IMR-90 (cell line): Measurements from ENCODE around the gene APC2. TPM values are rescaled to one million over a fixed set of nuclear protein-coding genes. Genes with fewer than 3 reads are reported as not detected.

Source experiments
- ATAC-seq: fragments of 200-7000 bp; cut with Tn5 transposase; 2 replicates; pipeline ENCODE4 v1.9.1; 2020; ENCODE audit warnings: low read depth, mild to moderate bottlenecking, moderate library complexity
- BruUV-seq: library from RNA; stranded (reverse); fragments of 400-500 nt; replicated peaks from 2 replicates; lab custom pipeline; 2021; lab: Mats Ljungman, UMichigan
- CTCF ChIA-PET: fragments of 300-600 bp; formaldehyde crosslinking; extraction: SDS; loops from one replicate; lab custom pipeline; 2021; ENCODE audit warnings: antibody characterized with exemption; lab: Yijun Ruan, JAX
- POLR2A ChIA-PET: fragments of 300-600 bp; sonication (Branson Sonifier 250); formaldehyde crosslinking; loops from one replicate; lab custom pipeline; 2022; ENCODE audit warnings: antibody characterized with exemption; ENCODE audit not compliant: unreplicated experiment; lab: Charles Lee
- DNase-seq: peaks from one replicate; pipeline ENCODE4 v3.0.0; 2013
- H2AFZ ChIP-seq: replicated peaks from 2 replicates; pipeline ENCODE3; 2013; ENCODE audit warnings: low read length, mild to moderate bottlenecking; ENCODE audit not compliant: poor library complexity
- H2AK5ac ChIP-seq: 2 replicates; pipeline ENCODE4 v1.6.1; 2013; ENCODE audit warnings: low read depth, low read length, inconsistent platforms
- H2AK9ac ChIP-seq: replicated peaks from 2 replicates; pipeline ENCODE3; 2013; ENCODE audit warnings: mild to moderate bottlenecking, low read depth, low read length, moderate library complexity; ENCODE audit not compliant: poor library complexity
- H2BK120ac ChIP-seq: 2 replicates; pipeline ENCODE4 v1.6.1; 2013; ENCODE audit warnings: low read depth, low read length, inconsistent platforms
- H2BK15ac ChIP-seq: 3 replicates; pipeline ENCODE4 v1.6.1; 2013; ENCODE audit warnings: low read depth, low read length, inconsistent platforms
- H2BK20ac ChIP-seq: 2 replicates; pipeline ENCODE4 v1.6.1; 2013; ENCODE audit warnings: low read depth, mild to moderate bottlenecking, inconsistent platforms, low read length, moderate library complexity
- H2BK5ac ChIP-seq: 2 replicates; pipeline ENCODE4 v1.6.1; 2013; ENCODE audit warnings: mild to moderate bottlenecking, low read depth, low read length, inconsistent platforms; ENCODE audit not compliant: poor library complexity, severe bottlenecking
- H3K14ac ChIP-seq: replicated peaks from 2 replicates; pipeline ENCODE4 v1.6.1; 2013; ENCODE audit warnings: low read depth, low read length, inconsistent platforms
- H3K18ac ChIP-seq: 2 replicates; pipeline ENCODE4 v1.6.1; 2013; ENCODE audit warnings: low read depth, low read length, control low read depth
- H3K23ac ChIP-seq: 2 replicates; pipeline ENCODE4 v1.6.1; 2013; ENCODE audit warnings: low read depth, low read length, inconsistent platforms
- H3K27ac ChIP-seq: 2 replicates; pipeline ENCODE4 v1.5.1; 2013; ENCODE audit warnings: mild to moderate bottlenecking, control low read depth, low read length; ENCODE audit not compliant: insufficient read depth
- H3K27me3 ChIP-seq: 2 replicates; pipeline ENCODE4 v1.6.1; 2013; ENCODE audit warnings: low read length; ENCODE audit not compliant: control insufficient read depth, insufficient read depth
- H3K36me3 ChIP-seq: 2 replicates; pipeline ENCODE4 v1.6.1; 2013; ENCODE audit warnings: low read length, mixed read lengths; ENCODE audit not compliant: control insufficient read depth, insufficient read depth
- H3K4ac ChIP-seq: 2 replicates; pipeline ENCODE4 v1.6.1; 2013; ENCODE audit warnings: low read depth, low read length, inconsistent platforms
- H3K4me1 ChIP-seq: 2 replicates; pipeline ENCODE4 v1.6.1; 2013; ENCODE audit warnings: low read length, mixed read lengths; ENCODE audit not compliant: control insufficient read depth, insufficient read depth
- H3K4me2 ChIP-seq: 2 replicates; pipeline ENCODE4 v1.6.1; 2013; ENCODE audit warnings: low read depth, mild to moderate bottlenecking, control low read depth, low read length, moderate library complexity
- H3K4me3 ChIP-seq: 2 replicates; pipeline ENCODE4 v1.5.1; 2013; ENCODE audit warnings: low read depth, mild to moderate bottlenecking, control low read depth, low read length, moderate library complexity; ENCODE audit not compliant: insufficient read depth
- H3K56ac ChIP-seq: 2 replicates; pipeline ENCODE4 v1.6.1; 2013; ENCODE audit warnings: low read length, inconsistent platforms; ENCODE audit not compliant: insufficient read depth; ENCODE audit errors: extremely low read depth
- H3K79me1 ChIP-seq, 2 experiments: 2 replicates each; pipeline ENCODE4 v1.6.1; 2013; ENCODE audit warnings: low read length in 2 of 2, inconsistent platforms in 1 of 2, low read depth in 1 of 2
- H3K9ac ChIP-seq: 2 replicates; pipeline ENCODE4 v1.6.1; 2013; ENCODE audit warnings: low read depth, low read length, control low read depth
- H3K9me1 ChIP-seq: 2 replicates; pipeline ENCODE4 v1.6.1; 2013; ENCODE audit warnings: low read length, inconsistent platforms; ENCODE audit not compliant: insufficient read depth
- H3K9me3 ChIP-seq: 2 replicates; pipeline ENCODE4 v1.6.1; 2013; ENCODE audit warnings: low read length; ENCODE audit not compliant: control insufficient read depth, insufficient read depth
- H4K20me1 ChIP-seq: 2 replicates; pipeline ENCODE4 v1.6.1; 2013; ENCODE audit warnings: low read length, inconsistent platforms; ENCODE audit not compliant: insufficient read depth
- H4K5ac ChIP-seq: 2 replicates; pipeline ENCODE4 v1.6.1; 2013; ENCODE audit warnings: mild to moderate bottlenecking, low read depth, low read length, control low read depth
- H4K8ac ChIP-seq, 2 experiments: 2 replicates each; pipeline ENCODE4 v1.6.1; 2013; ENCODE audit warnings: low read depth in 2 of 2, low read length in 2 of 2, control low read depth in 1 of 2, inconsistent platforms in 1 of 2
- H4K91ac ChIP-seq: 2 replicates; pipeline ENCODE4 v1.6.1; 2013; ENCODE audit warnings: low read depth, low read length, inconsistent platforms; ENCODE audit not compliant: insufficient read depth
- BHLHE40 ChIP-seq: fragments of 150-350 bp; IDR thresholded peaks from 2 replicates; pipeline ENCODE4 v1.6.1; 2016; ENCODE audit warnings: mild to moderate bottlenecking, low read depth, low read length
- CHD1 ChIP-seq: IDR thresholded peaks from 2 replicates; pipeline ENCODE4 v1.6.1; 2012; ENCODE audit warnings: low read depth, low read length, improper control_type of control experiment
- CTCF ChIP-seq: conservative IDR thresholded peaks from 2 replicates; pipeline ENCODE4 v1.5.1; 2012; ENCODE audit warnings: mild to moderate bottlenecking, low read depth, low read length, improper control_type of control experiment
- ELK1 ChIP-seq: fragments of 150-350 bp; IDR thresholded peaks from 2 replicates; pipeline ENCODE4 v1.6.1; 2016; ENCODE audit warnings: low read depth, mild to moderate bottlenecking, low read length, moderate library complexity, borderline replicate concordance
- FOS ChIP-seq: fragments of 150-350 bp; IDR thresholded peaks from 2 replicates; pipeline ENCODE4 v1.6.1; 2016; ENCODE audit warnings: low read depth, low read length
- MAFK ChIP-seq: IDR thresholded peaks from 2 replicates; pipeline ENCODE4 v1.6.1; 2012; ENCODE audit warnings: low read depth, low read length, improper control_type of control experiment
- MXI1 ChIP-seq: IDR thresholded peaks from 2 replicates; pipeline ENCODE4 v1.6.1; 2012; ENCODE audit warnings: low read depth, mild to moderate bottlenecking, low read length, moderate library complexity, borderline replicate concordance
- SMC3 ChIP-seq: fragments of 150-350 bp; IDR thresholded peaks from 2 replicates; pipeline ENCODE4 v1.6.1; 2016; ENCODE audit warnings: low read depth, mild to moderate bottlenecking, antibody characterized with exemption, low read length, moderate library complexity
- WGBS, 2 experiments: methylation state at CpG; one replicate each; pipeline versions ENCODE4 v1.1.5 to v1.1.7; 2013; ENCODE audit warnings: missing lambda C conversion rate in 2 of 2; ENCODE audit not compliant: insufficient read length in 1 of 2; ENCODE audit errors: extremely low coverage in 2 of 2; 5-methylcytosine and 5-hydroxymethylcytosine counted together
- dilution Hi-C: fragments of 300-500 bp; cut with HindIII; formaldehyde crosslinking; loops from one replicate; pipeline ENCODE4 v1.14.3; 2018; ENCODE audit warnings: low sequenced_read_pairs; ENCODE audit not compliant: unreplicated experiment
- in situ Hi-C: fragments of 300-500 bp; cut with MboI; formaldehyde crosslinking; loops from 3 replicates; pipeline ENCODE4 v1.14.3; 2019; ENCODE audit warnings: low sequenced_read_pairs, inconsistent platforms, mixed read lengths
- intact Hi-C: fragments of 100-400 bp; cut with micrococcal nuclease; formaldehyde crosslinking; loops from 2 replicates; pipeline ENCODE4 v1.10.0; 2022
- polyA plus RNA-seq, 3 experiments: library from polyadenylated mRNA; depleted of rRNA; stranded (reverse); fragments of >200 nt; gene quantifications; 2 replicates each; pipeline ENCODE4 v1.2.3, GENCODE V29; 2012; ENCODE audit warnings: low replicate concordance in 1 of 3
- total RNA-seq: library from RNA; depleted of rRNA; stranded (reverse); fragments of >200 nt; gene quantifications from 2 replicates; pipeline ENCODE4 v1.2.3, GENCODE V29; 2012

The APC2 gene
- total and polyA plus RNA-seq, 2 of the 4 experiments (the other 2 are of a cell fraction): 0.36 to 0.41 TPM

GRCh38 chr19:1472231-1473084 lies 22.5 kb downstream of the APC2 start:
- peaks cover 50% of the 10 kb centered on the region for H3K27me3 ChIP-seq
- H3K9ac ChIP-seq: no peak overlapping the region
- H3K14ac ChIP-seq: no peak overlapping the region
- DNase-seq (no peak), ATAC-seq (no peak)
- WGBS, 2 experiments: 49% methylated on average over 8 of the region's 44 CpGs; no CpG with 5 or more reads in 1 of the 2 experiments
- no peak overlapping the region for H2AK9ac ChIP-seq
- intact Hi-C loops: no loop called here
- H2BK20ac ChIP-seq: no peak overlapping the region
- no peak overlapping the region for H2BK120ac ChIP-seq
- peaks cover 3 to 43% of the 10 kb centered on the region in 2 experiments for H3K79me1 ChIP-seq
- H4K91ac ChIP-seq: no peak overlapping the region
- H4K20me1 ChIP-seq: peaks cover 78% of the 10 kb centered on the region
- BruUV-seq: no TSS peak
- no peak overlapping the region for H2AFZ ChIP-seq
- H3K23ac ChIP-seq: no peak overlapping the region
- H3K18ac ChIP-seq: no peak overlapping the region
- H3K56ac ChIP-seq: no peak overlapping the region
- no peak overlapping the region for H2BK5ac ChIP-seq
- no peaks in the 10 kb centered on the region; the same call in 1 of the 2 replicates for H3K9me3 ChIP-seq
- H3K4me2 ChIP-seq: no peak overlapping the region
- 0 out of 2 replicates have a peak, but pooled peaks cover 3% of the 10 kb centered on the region for H3K9me1 ChIP-seq
- H3K4me3 ChIP-seq: no peak overlapping the region
- H3K4ac ChIP-seq: no peak overlapping the region
- H4K8ac ChIP-seq: no peak overlapping the region
- peaks cover 8% of the 10 kb centered on the region for H3K36me3 ChIP-seq
- CTCF ChIA-PET: interaction anchor here (0.6 kb wide), 2 partner anchors 18 to 981 kb away, joined by 4 read pairs; no protein-coding TSS in a partner anchor
- no peak overlapping the region for H2BK15ac ChIP-seq
- H2AK5ac ChIP-seq: no peak overlapping the region
- no peak for TF ChIP-seq CHD1
- no peak for TF ChIP-seq CTCF
- no peak for TF ChIP-seq SMC3
- TF ChIP-seq BHLHE40: no peak
- no peak for TF ChIP-seq MXI1
- no peak for TF ChIP-seq ELK1
- no peak for TF ChIP-seq MAFK
- TF ChIP-seq FOS: no peak
- POLR2A ChIA-PET: interaction anchor here (0.5 to 0.6 kb wide), 2 partner anchors 118 to 164 kb away, joined by 3 to 8 read pairs; no protein-coding TSS in a partner anchor
- dilution Hi-C loops: no loop called here
- H4K5ac ChIP-seq: no peak overlapping the region
- in situ Hi-C loops: no loop called here
- no peak overlapping the region for H3K27ac ChIP-seq
- peaks cover 21% of the 10 kb centered on the region for H3K4me1 ChIP-seq
